Bronchial epithelial cell (primary cell): ENCODE data around the gene CD58. TPM values are rescaled to one million over a fixed set of nuclear protein-coding genes. Genes with fewer than 3 reads are reported as not detected.

Source experiments
- DNase-seq: peaks from one replicate; pipeline ENCODE4 v3.0.0-alpha.2; 2010; ENCODE audit warnings: low read depth
- FAIRE-seq: peaks from 2 replicates; lab custom pipeline; 2011; peaks lifted over from hg19 to GRCh38; lab: Jason Lieb, UNC
- H3K27me3 ChIP-seq: 2 replicates; pipeline ENCODE4 v1.5.1; 2011; ENCODE audit warnings: low read length; ENCODE audit not compliant: control insufficient read depth, insufficient read depth
- H3K36me3 ChIP-seq: 2 replicates; pipeline ENCODE4 v1.5.1; 2011; ENCODE audit warnings: low read length; ENCODE audit not compliant: control insufficient read depth, insufficient read depth
- H3K4me3 ChIP-seq: 2 replicates; pipeline ENCODE4 v1.5.1; 2011; ENCODE audit warnings: mild to moderate bottlenecking, low read depth, low read length, control low read depth
- CTCF ChIP-seq: IDR thresholded peaks from 2 replicates; pipeline ENCODE4 v1.5.1; 2011; ENCODE audit warnings: mild to moderate bottlenecking, moderate library complexity, low read length, control low read depth, inconsistent platforms; ENCODE audit not compliant: insufficient read depth, severe bottlenecking
- total RNA-seq: library from RNA; depleted of rRNA; stranded (reverse); fragments of >200 nt; gene quantifications from 2 replicates; pipeline ENCODE4 v1.2.1, GENCODE V29; 2014

Gene CD58
- total RNA-seq, 1 donor from 2014 or later, result 18.2 TPM

- no peak for DNase-seq
- no peak for TF ChIP-seq CTCF
- Histone ChIP-seq H3K27me3 (no peaks in the 10 kb centered on the region), H3K4me3 (no peak overlapping the region), H3K36me3 (no peaks in the 10 kb centered on the region)
- FAIRE-seq, result no peak
These were observed 83.2 kb downstream of the CD58 start for GRCh38 chr1:116487583-116487982.

- TF ChIP-seq CTCF, result no peak
- Histone ChIP-seq H3K36me3 (no peaks in the 10 kb centered on the region), H3K4me3 (no peak overlapping the region), H3K27me3 (no peaks in the 10 kb centered on the region)
- DNase-seq, result no peak
- FAIRE-seq, result no peak
These were observed 83.8 kb downstream of the CD58 start for GRCh38 chr1:116487031-116487430.

GRCh38 chr1:116486424-116486823 lies 84.4 kb downstream of the CD58 start:
- DNase-seq (peak; percentile 42), FAIRE-seq (no peak)
- no peaks in the 10 kb centered on the region for H3K36me3 ChIP-seq
- H3K4me3 ChIP-seq, result no peak overlapping the region
- no peak for TF ChIP-seq CTCF
- H3K27me3 ChIP-seq, result no peaks in the 10 kb centered on the region

GRCh38 chr1:116485976-116486375 lies 84.8 kb downstream of the CD58 start:
- H3K4me3 ChIP-seq, result no peak overlapping the region
- H3K36me3 ChIP-seq, result no peaks in the 10 kb centered on the region
- no peak for FAIRE-seq
- TF ChIP-seq CTCF, result no peak
- H3K27me3 ChIP-seq, result no peaks in the 10 kb centered on the region
- no peak for DNase-seq

GRCh38 chr1:116485071-116485735 lies 85.6 kb downstream of the CD58 start:
- Histone ChIP-seq H3K4me3 (no peak overlapping the region), H3K36me3 (no peaks in the 10 kb centered on the region), H3K27me3 (no peaks in the 10 kb centered on the region)
- peak; percentile 63 for DNase-seq
- peak; percentile 93 for TF ChIP-seq CTCF
- no peak for FAIRE-seq
